T-helper 2 cell treated with Interferon-gamma antibody and Interleukin-4, amounts not matched to agents 5 μg/mL and 100 μg/mL, for 36 hours (primary cell): ENCODE data around the gene STAC2.
A peak's percentile ranks its signal among the peaks of the same experiment; 100 is the strongest.

ENCODE experiments used
- DNase-seq: peaks from one replicate; pipeline ENCODE4 v3.0.0; 2021; ENCODE audit warnings: low spot score
- H3K27ac Mint-ChIP-seq: one replicate; pipeline ENCODE4 v1.8.0; 2021; ENCODE audit warnings: mild to moderate bottlenecking, mixed read lengths
- H3K27me3 Mint-ChIP-seq: one replicate; pipeline ENCODE4 v1.8.0; 2021; ENCODE audit warnings: low read depth, mixed read lengths
- H3K36me3 Mint-ChIP-seq: one replicate; pipeline ENCODE4 v1.8.0; 2021; ENCODE audit warnings: low read depth, mixed read lengths
- H3K4me1 Mint-ChIP-seq: one replicate; pipeline ENCODE4 v1.8.0; 2021; ENCODE audit warnings: low read depth, mixed read lengths
- H3K4me3 Mint-ChIP-seq: one replicate; pipeline ENCODE4 v1.8.0; 2022; ENCODE audit warnings: mild to moderate bottlenecking, moderate library complexity, mixed read lengths
- H3K9me3 Mint-ChIP-seq: one replicate; pipeline ENCODE4 v1.8.0; 2021; ENCODE audit warnings: mixed read lengths

STAC2 gene

GRCh38 chr17:39224778-39225307, 902 bp downstream of the STAC2 start:
- Mint-ChIP-seq H3K36me3 (no peaks in the 10 kb centered on the region), H3K27ac (no peak overlapping the region), H3K4me1 (peaks cover 3% of the 10 kb centered on the region), H3K9me3 (no peaks in the 10 kb centered on the region), H3K4me3 (peak overlapping the region; percentile 55), H3K27me3 (peaks cover 50% of the 10 kb centered on the region)
- no peak for DNase-seq

- H3K9me3 Mint-ChIP-seq = no peaks in the 10 kb centered on the region
- H3K27ac Mint-ChIP-seq = no peak overlapping the region
- H3K27me3 Mint-ChIP-seq = peaks cover 46% of the 10 kb centered on the region
- peaks cover 3% of the 10 kb centered on the region for H3K4me1 Mint-ChIP-seq
- no peaks in the 10 kb centered on the region for H3K36me3 Mint-ChIP-seq
- DNase-seq = no peak
- no peak overlapping the region for H3K4me3 Mint-ChIP-seq
These were observed 1.6 kb downstream of the STAC2 start for GRCh38 chr17:39223907-39224777.

GRCh38 chr17:39222866-39223834, 2.6 kb downstream of the STAC2 start:
- H3K4me3 Mint-ChIP-seq = no peak overlapping the region

GRCh38 chr17:39222151-39222550, 3.6 kb downstream of the STAC2 start:
- DNase-seq = no peak
- Mint-ChIP-seq H3K36me3 (no peaks in the 10 kb centered on the region), H3K4me1 (peaks cover 3% of the 10 kb centered on the region), H3K27ac (no peak overlapping the region), H3K9me3 (no peaks in the 10 kb centered on the region), H3K4me3 (no peak overlapping the region), H3K27me3 (peaks cover 49% of the 10 kb centered on the region)

More at GRCh38 chr17:39222866-39223834, 2.6 kb downstream of the STAC2 start:
- Mint-ChIP-seq H3K27me3 (peaks cover 52% of the 10 kb centered on the region), H3K9me3 (no peaks in the 10 kb centered on the region), H3K36me3 (no peaks in the 10 kb centered on the region), H3K4me1 (peaks cover 3% of the 10 kb centered on the region), H3K27ac (no peak overlapping the region)
- DNase-seq = no peak

GRCh38 chr17:39221572-39221971, 4.2 kb downstream of the STAC2 start:
- Mint-ChIP-seq H3K4me1 (peaks cover 3% of the 10 kb centered on the region), H3K4me3 (no peak overlapping the region), H3K27me3 (peaks cover 49% of the 10 kb centered on the region), H3K36me3 (no peaks in the 10 kb centered on the region), H3K9me3 (no peaks in the 10 kb centered on the region), H3K27ac (no peak overlapping the region)
- DNase-seq = no peak

GRCh38 chr17:39219647-39220154, 6.0 kb downstream of the STAC2 start:
- H3K27ac Mint-ChIP-seq = no peak overlapping the region
- no peaks in the 10 kb centered on the region for H3K4me1 Mint-ChIP-seq
- H3K9me3 Mint-ChIP-seq = no peaks in the 10 kb centered on the region
- H3K4me3 Mint-ChIP-seq = no peak overlapping the region
- no peak for DNase-seq
- H3K36me3 Mint-ChIP-seq = no peaks in the 10 kb centered on the region
- H3K27me3 Mint-ChIP-seq = peaks cover 46% of the 10 kb centered on the region

- Mint-ChIP-seq H3K27ac (no peak overlapping the region), H3K36me3 (no peaks in the 10 kb centered on the region), H3K4me3 (no peak overlapping the region), H3K4me1 (no peaks in the 10 kb centered on the region), H3K27me3 (peaks cover 41% of the 10 kb centered on the region), H3K9me3 (no peaks in the 10 kb centered on the region)
- DNase-seq = no peak
These were observed 6.8 kb downstream of the STAC2 start for GRCh38 chr17:39218906-39219305.

- no peaks in the 10 kb centered on the region for H3K4me1 Mint-ChIP-seq
- H3K9me3 Mint-ChIP-seq = no peaks in the 10 kb centered on the region
- H3K4me3 Mint-ChIP-seq = no peak overlapping the region
- no peak for DNase-seq
- no peak overlapping the region for H3K27ac Mint-ChIP-seq
- peaks cover 31% of the 10 kb centered on the region for H3K27me3 Mint-ChIP-seq
- no peaks in the 10 kb centered on the region for H3K36me3 Mint-ChIP-seq
These were observed 7.9 kb downstream of the STAC2 start for GRCh38 chr17:39217734-39218369.

GRCh38 chr17:39213852-39214251, 11.9 kb downstream of the STAC2 start:
- Mint-ChIP-seq H3K4me1 (peaks cover 8% of the 10 kb centered on the region), H3K27me3 (peaks cover 31% of the 10 kb centered on the region), H3K9me3 (no peaks in the 10 kb centered on the region), H3K4me3 (no peak overlapping the region), H3K36me3 (no peaks in the 10 kb centered on the region), H3K27ac (no peak overlapping the region)
- DNase-seq = no peak

GRCh38 chr17:39212841-39213480, 12.8 kb downstream of the STAC2 start:
- Mint-ChIP-seq H3K27ac (no peak overlapping the region), H3K36me3 (no peaks in the 10 kb centered on the region), H3K27me3 (peaks cover 24% of the 10 kb centered on the region), H3K4me1 (peaks cover 9% of the 10 kb centered on the region), H3K4me3 (no peak overlapping the region), H3K9me3 (no peaks in the 10 kb centered on the region)
- DNase-seq = no peak

- Mint-ChIP-seq H3K36me3 (no peaks in the 10 kb centered on the region), H3K4me3 (no peak overlapping the region), H3K27ac (no peak overlapping the region), H3K27me3 (peaks cover 22% of the 10 kb centered on the region), H3K9me3 (no peaks in the 10 kb centered on the region), H3K4me1 (peaks cover 9% of the 10 kb centered on the region)
- no peak for DNase-seq
These were observed 13.4 kb downstream of the STAC2 start for GRCh38 chr17:39212195-39212810.

- Mint-ChIP-seq H3K27me3 (peaks cover 9% of the 10 kb centered on the region), H3K27ac (no peak overlapping the region), H3K4me3 (peak overlapping the region; percentile 59), H3K36me3 (peaks cover 2% of the 10 kb centered on the region), H3K4me1 (peaks cover 12% of the 10 kb centered on the region), H3K9me3 (no peaks in the 10 kb centered on the region)
- no peak for DNase-seq
These were observed 15.7 kb downstream of the STAC2 start for GRCh38 chr17:39210093-39210434.
